HG03025 (cell line): ENCODE data around the gene HSD17B8.
"Not testable (repeated sequence)": the region's sequence is repeated elsewhere in the genome, so short reads cannot be mapped to it uniquely, and the experiment has no call there.

Experiments used
- ATAC-seq: cut with Tn5 transposase; IDR thresholded peaks from one replicate; pipeline ENCODE4 v1.9.1; 2021; ENCODE audit warnings: mild to moderate bottlenecking, moderate library complexity; ENCODE audit not compliant: unreplicated experiment, low FRiP score

HSD17B8 gene

GRCh38 chr6:33204165-33204414 is 365 bp upstream of the HSD17B8 start:
- no peak for ATAC-seq

GRCh38 chr6:33205191-33206026 is 954 bp downstream of the HSD17B8 start:
- no peak for ATAC-seq

GRCh38 chr6:33206027-33206863 is 1.8 kb downstream of the HSD17B8 start:
- no peak for ATAC-seq

GRCh38 chr6:33206864-33207551 is 2.6 kb downstream of the HSD17B8 start:
- no peak for ATAC-seq

GRCh38 chr6:33207552-33208090 is 3.2 kb downstream of the HSD17B8 start:
- no peak for ATAC-seq

GRCh38 chr6:33208091-33208967 is 3.9 kb downstream of the HSD17B8 start, which contains the start of gene RING1:
TSS of gene RING1 (plus strand) at chr6:33208500. CDS start at chr6:33208823, 323 bp downstream.
- ATAC-seq: no peak

GRCh38 chr6:33209856-33210255 is 5.4 kb downstream of the HSD17B8 start:
- no peak for ATAC-seq

GRCh38 chr6:33211136-33211535 is 6.7 kb downstream of the HSD17B8 start:
- ATAC-seq: no peak

GRCh38 chr6:33211666-33212422 is 7.4 kb downstream of the HSD17B8 start:
- no peak for ATAC-seq

- ATAC-seq: no peak
Observed at GRCh38 chr6:33212857-33213165, 8.4 kb downstream of the HSD17B8 start.

- ATAC-seq: no peak
Observed at GRCh38 chr6:33213166-33213988, 8.9 kb downstream of the HSD17B8 start.

- no peak for ATAC-seq
Observed at GRCh38 chr6:33213989-33214335, 9.5 kb downstream of the HSD17B8 start.

GRCh38 chr6:33215271-33216116 is 11.0 kb downstream of the HSD17B8 start:
- ATAC-seq: no peak

GRCh38 chr6:33216117-33216649 is 11.7 kb downstream of the HSD17B8 start:
- no peak for ATAC-seq

- no peak for ATAC-seq
Observed at GRCh38 chr6:33217246-33217645, 12.8 kb downstream of the HSD17B8 start.

GRCh38 chr6:33217681-33218080 is 13.2 kb downstream of the HSD17B8 start:
- ATAC-seq: no peak

GRCh38 chr6:33226503-33227120 is 22.2 kb downstream of the HSD17B8 start:
- ATAC-seq: not testable (repeated sequence)
